Right forelimb (tissue), 1 donor: ENCODE data around the gene KCTD19.

ENCODE experiments used
- DNase-seq: peaks from one replicate; pipeline ENCODE4 v3.0.0-alpha.2; 2018

KCTD19 gene

GRCh38 chr16:67240506-67240905, 86.0 kb downstream of the KCTD19 start:
- no peak for DNase-seq
